Endothelial cell of umbilical vein (primary cell): Measurements from ENCODE around the gene C9orf153. TPM values are rescaled to one million over a fixed set of nuclear protein-coding genes. Genes with fewer than 3 reads are reported as not detected.

Experiments
- BruUV-seq: library from RNA; stranded (reverse); fragments of 400-500 nt; replicated peaks from 2 replicates; lab custom pipeline; 2021; lab: Mats Ljungman, UMichigan
- CTCF ChIA-PET: fragments of 300-600, 350-600 bp; sonication (Branson Sonifier 250); formaldehyde crosslinking; loops from one replicate; lab custom pipeline; 2021; ENCODE audit warnings: antibody characterized with exemption, inconsistent platforms; lab: Charles Lee
- POLR2A ChIA-PET: fragments of 300-600, 350-600 bp; sonication (Branson Sonifier 250); formaldehyde crosslinking; loops from one replicate; lab custom pipeline; 2021; ENCODE audit warnings: antibody characterized with exemption, inconsistent platforms; lab: Charles Lee
- DNase-seq: peaks from one replicate; pipeline ENCODE4 v3.0.0-alpha.2; 2011; ENCODE audit warnings: low read depth, low spot score
- FAIRE-seq: peaks from 2 replicates; lab custom pipeline; 2011; peaks lifted over from hg19 to GRCh38; lab: Jason Lieb, UNC
- H2AFZ ChIP-seq: 2 replicates; pipeline ENCODE4 v1.6.0; 2012; ENCODE audit warnings: low read depth, low read length, control low read depth, inconsistent platforms
- H3K27ac ChIP-seq: 2 replicates; pipeline ENCODE4 v1.5.1; 2011; ENCODE audit warnings: low read depth, mild to moderate bottlenecking, control low read depth, low read length, moderate library complexity; ENCODE audit not compliant: insufficient read depth
- H3K27me3 ChIP-seq, 2 experiments: 2 replicates each; pipeline versions ENCODE4 v1.6.0 to v1.6.1; 2011; ENCODE audit warnings: low read length in 2 of 2, mixed read lengths in 1 of 2; ENCODE audit not compliant: control insufficient read depth in 2 of 2, insufficient read depth in 2 of 2
- H3K36me3 ChIP-seq, 2 experiments: 2 replicates in 1 of 2; 3 replicates in 1 of 2; pipeline ENCODE4 v1.5.1; 2011; ENCODE audit warnings: low read length in 2 of 2, mild to moderate bottlenecking in 1 of 2, moderate library complexity in 1 of 2; ENCODE audit not compliant: control insufficient read depth in 2 of 2, insufficient read depth in 2 of 2; ENCODE audit errors: extremely low read depth in 1 of 2
- H3K4me1 ChIP-seq: 3 replicates; pipeline ENCODE4 v1.5.1; 2011; ENCODE audit warnings: mild to moderate bottlenecking, low read length; ENCODE audit not compliant: control insufficient read depth, insufficient read depth; ENCODE audit errors: extremely low read depth
- H3K4me2 ChIP-seq: 2 replicates; pipeline ENCODE4 v1.6.1; 2011; ENCODE audit warnings: low read length, control low read depth, mixed read lengths; ENCODE audit not compliant: insufficient read depth
- H3K4me3 ChIP-seq, 3 experiments: fragments of 200-600 bp in 1 of 3; sonication (generic), shearing (Covaris generic) in 1 of 3; replicated peaks in 1 of 3; 2 replicates each; pipeline ENCODE4 v1.5.1; 2011 to 2016; ENCODE audit warnings: control low read depth in 3 of 3, low read length in 3 of 3, mild to moderate bottlenecking in 2 of 3, inconsistent platforms in 1 of 3, low read depth in 1 of 3, moderate library complexity in 1 of 3; ENCODE audit not compliant: insufficient read depth in 1 of 3
- H3K79me2 ChIP-seq: 2 replicates; pipeline ENCODE4 v1.6.0; 2012; ENCODE audit warnings: low read length, inconsistent platforms; ENCODE audit not compliant: control insufficient read depth, insufficient read depth
- H3K9ac ChIP-seq: replicated peaks from 2 replicates; pipeline ENCODE3; 2011; ENCODE audit warnings: low read length, control low read depth; ENCODE audit not compliant: insufficient read depth; ENCODE audit errors: extremely low read depth
- H3K9me1 ChIP-seq: replicated peaks from 3 replicates; pipeline ENCODE4 v1.6.0; 2011; ENCODE audit warnings: mild to moderate bottlenecking, low read length; ENCODE audit not compliant: control insufficient read depth, insufficient read depth; ENCODE audit errors: extremely low read depth
- H3K9me3 ChIP-seq: replicated peaks from 2 replicates; pipeline ENCODE4 v1.5.1; 2012; ENCODE audit warnings: low read length, inconsistent platforms; ENCODE audit not compliant: control insufficient read depth, insufficient read depth
- H4K20me1 ChIP-seq: replicated peaks from 2 replicates; pipeline ENCODE3; 2011; ENCODE audit warnings: mild to moderate bottlenecking, low read length; ENCODE audit not compliant: control insufficient read depth, insufficient read depth; ENCODE audit errors: extremely low read depth
- CTCF ChIP-seq, 2 donors: IDR thresholded peaks; 1 replicate in 1 of 2; 2 replicates in 1 of 2; pipeline ENCODE4 v1.5.1; 2011; ENCODE audit warnings: low read length in 2 of 2, mild to moderate bottlenecking in 2 of 2, moderate library complexity in 2 of 2, control low read depth in 1 of 2, inconsistent platforms in 1 of 2, low read depth in 1 of 2; ENCODE audit not compliant: insufficient read depth in 1 of 2; ENCODE audit errors: extremely low read depth in 1 of 2
- EZH2 ChIP-seq: IDR thresholded peaks from 2 replicates; pipeline ENCODE4 v1.6.1; 2012; ENCODE audit warnings: borderline replicate concordance, low read depth, mild to moderate bottlenecking, moderate library complexity, low read length, inconsistent platforms; ENCODE audit not compliant: severe bottlenecking
- FOS ChIP-seq: IDR thresholded peaks from 2 replicates; pipeline ENCODE4 v1.6.1; 2011; ENCODE audit warnings: mild to moderate bottlenecking, low read length, moderate library complexity, borderline replicate concordance; ENCODE audit not compliant: insufficient read depth
- GATA2 ChIP-seq: IDR thresholded peaks from 2 replicates; pipeline ENCODE4 v1.7.0; 2011; ENCODE audit warnings: low read depth, mild to moderate bottlenecking, moderate library complexity, mixed read lengths, low read length; ENCODE audit not compliant: insufficient read length, insufficient read depth
- JUN ChIP-seq: IDR thresholded peaks from 2 replicates; pipeline ENCODE4 v1.6.1; 2011; ENCODE audit warnings: borderline replicate concordance, low read depth; ENCODE audit not compliant: insufficient read length, insufficient read depth
- MAX ChIP-seq: IDR thresholded peaks from 2 replicates; pipeline ENCODE4 v1.6.1; 2011; ENCODE audit not compliant: insufficient read depth, insufficient read length
- MYC ChIP-seq: IDR thresholded peaks from one replicate; pipeline ENCODE4 v1.6.1; 2011; ENCODE audit warnings: mild to moderate bottlenecking, low read depth, low read length
- POLR2A ChIP-seq: IDR thresholded peaks from 2 replicates; pipeline ENCODE4 v1.6.1; 2012; ENCODE audit warnings: low read depth, mild to moderate bottlenecking, control low read depth, low read length
- POLR2AphosphoS5 ChIP-seq: IDR thresholded peaks from 2 replicates; pipeline ENCODE4 v1.6.1; 2012; ENCODE audit warnings: low read depth, mild to moderate bottlenecking, control low read depth, low read length, moderate library complexity; ENCODE audit not compliant: insufficient read depth
- dilution Hi-C: fragments of 300-500 bp; cut with MboI; formaldehyde crosslinking; loops from one replicate; pipeline ENCODE4 v1.15.0; 2019; ENCODE audit warnings: low sequenced_read_pairs; ENCODE audit not compliant: extremely low pct_ligation_motif_present
- intact Hi-C: fragments of 100-400 bp; cut with micrococcal nuclease; formaldehyde crosslinking; loops from one replicate; pipeline ENCODE4 v1.10.0; 2022
- polyA plus RNA-seq, 4 experiments: library from polyadenylated mRNA; depleted of rRNA in 3 of 4; stranded (reverse) in 3 of 4; unstranded in 1 of 4; fragments of >200 nt; gene quantifications; 2 replicates each; pipeline versions ENCODE4 v1.2.1 to v1.2.3, GENCODE V29; 2011 to 2012; ENCODE audit warnings: missing spikeins in 1 of 4
- total RNA-seq: library from RNA; stranded (reverse); gene quantifications from 2 replicates; pipeline ENCODE4 v1.2.3, GENCODE V29; 2021

The C9orf153 gene
- total and polyA plus RNA-seq, 2 donors (not counting 3 experiments of a cell fraction or from before 2014, with no cell fraction given), result 0.66 TPM; not detected in 1

DNA sequence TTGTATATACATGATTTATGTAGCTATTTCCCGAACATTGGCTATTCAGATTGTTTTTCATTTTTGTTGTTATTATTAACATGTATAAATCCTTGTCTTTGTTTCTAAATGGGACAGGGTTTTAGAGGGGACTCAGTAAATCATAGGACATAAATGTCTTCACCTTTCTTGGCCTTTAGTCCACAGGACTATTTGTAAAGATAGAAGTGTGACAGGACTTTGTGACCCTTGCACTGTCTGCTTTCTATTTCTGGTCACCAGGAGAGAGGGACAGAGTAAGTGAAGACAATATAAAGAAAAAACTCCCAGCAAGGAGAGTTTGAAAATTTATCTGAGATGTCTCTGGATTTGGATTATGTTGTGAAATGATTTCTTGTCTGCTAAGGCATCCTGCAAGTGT lies 81.5 kb downstream of the C9orf153 start:
- Histone ChIP-seq H3K79me2 (no peaks in the 10 kb centered on the region), H3K4me3 (no peak overlapping the region), H4K20me1 (no peaks in the 10 kb centered on the region), H3K9ac (no peak overlapping the region), H3K9me1 (no peaks in the 10 kb centered on the region), H3K27me3 (no peaks in the 10 kb centered on the region), H3K4me1 (no peaks in the 10 kb centered on the region), H3K36me3 (no peaks in the 10 kb centered on the region), H3K9me3 (no peaks in the 10 kb centered on the region), H2AFZ (no peak overlapping the region), H3K4me2 (no peak overlapping the region), H3K27ac (no peak overlapping the region)
- ChIA-PET POLR2A (no interaction called here), CTCF (interaction anchor here (1.0 kb wide), 1 partner anchor 24 kb away, joined by 4 read pairs; no protein-coding TSS in a partner anchor)
- dilution Hi-C loops (no loop called here), intact Hi-C loops (no loop called here)
- TF ChIP-seq MYC (no peak), GATA2 (no peak), JUN (no peak), MAX (no peak), FOS (no peak), CTCF (IDR thresholded peaks at IDR 0.05; ENCODE audit: extremely low read depth in 1 of 2, insufficient read depth in 1 of 2, low read depth in 1 of 2, low read length in 2 of 2) (no peak), POLR2AphosphoS5 (no peak), POLR2A (no peak), EZH2 (no peak)
- DNase-seq (no peak), FAIRE-seq (no peak)
- BruUV-seq, result no TSS peak
